Trophoblast cell (in vitro differentiated cells and primary cell): ENCODE measurements around the gene HNF1B.

Source experiments
- DNase-seq, 2 donors: peaks; one replicate each; pipeline ENCODE4 v3.0.0-alpha.2; 2016
- H2AFZ ChIP-seq: 2 replicates; pipeline ENCODE4 v1.6.1; 2013; ENCODE audit warnings: low read length, moderate library complexity, mild to moderate bottlenecking; ENCODE audit not compliant: insufficient read depth, poor library complexity
- H2AK5ac ChIP-seq: 2 replicates; pipeline ENCODE4 v1.6.1; 2013; ENCODE audit warnings: mild to moderate bottlenecking, low read length
- H2BK120ac ChIP-seq: 2 replicates; pipeline ENCODE4 v1.6.1; 2013; ENCODE audit warnings: low read length, mild to moderate bottlenecking, moderate library complexity; ENCODE audit not compliant: insufficient read depth, poor library complexity
- H2BK12ac ChIP-seq: 2 replicates; pipeline ENCODE4 v1.6.1; 2013; ENCODE audit warnings: mild to moderate bottlenecking, low read length, moderate library complexity
- H2BK5ac ChIP-seq: 2 replicates; pipeline ENCODE4 v1.6.1; 2013; ENCODE audit warnings: low read length, low read depth, moderate library complexity, mild to moderate bottlenecking; ENCODE audit not compliant: poor library complexity
- H3K14ac ChIP-seq: 2 replicates; pipeline ENCODE4 v1.6.1; 2013; ENCODE audit warnings: mild to moderate bottlenecking, low read length
- H3K18ac ChIP-seq: 2 replicates; pipeline ENCODE4 v1.6.1; 2013; ENCODE audit warnings: mild to moderate bottlenecking, low read length
- H3K23ac ChIP-seq: 2 replicates; pipeline ENCODE4 v1.6.1; 2013; ENCODE audit warnings: low read length
- H3K27ac ChIP-seq: 2 replicates; pipeline ENCODE4 v1.5.1; 2013; ENCODE audit warnings: low read depth, mild to moderate bottlenecking, inconsistent platforms, low read length, moderate library complexity
- H3K27me3 ChIP-seq: 2 replicates; pipeline ENCODE4 v1.6.1; 2013; ENCODE audit warnings: inconsistent platforms, mild to moderate bottlenecking, low read length, moderate library complexity; ENCODE audit not compliant: insufficient read depth
- H3K36me3 ChIP-seq, 2 experiments: 1 replicate in 1 of 2; 2 replicates in 1 of 2; pipeline ENCODE4 v1.6.1; 2013; ENCODE audit warnings: low read length in 2 of 2, mild to moderate bottlenecking in 2 of 2, moderate library complexity in 1 of 2; ENCODE audit not compliant: insufficient read depth in 2 of 2, control insufficient read depth in 1 of 2
- H3K4ac ChIP-seq: 2 replicates; pipeline ENCODE4 v1.6.1; 2013; ENCODE audit warnings: low read depth, mild to moderate bottlenecking, low read length, moderate library complexity
- H3K4me1 ChIP-seq, 2 experiments: 1 replicate in 1 of 2; 2 replicates in 1 of 2; pipeline ENCODE4 v1.6.1; 2013; ENCODE audit warnings: low read length in 2 of 2, mild to moderate bottlenecking in 2 of 2, moderate library complexity in 1 of 2; ENCODE audit not compliant: insufficient read depth in 2 of 2, control insufficient read depth in 1 of 2
- H3K4me2 ChIP-seq: 2 replicates; pipeline ENCODE4 v1.6.1; 2013; ENCODE audit warnings: inconsistent platforms, mild to moderate bottlenecking, low read length, moderate library complexity
- H3K4me3 ChIP-seq: 2 replicates; pipeline ENCODE4 v1.5.1; 2013; ENCODE audit warnings: mild to moderate bottlenecking, low read depth, low read length, inconsistent platforms
- H3K79me1 ChIP-seq: one replicate; pipeline ENCODE4 v1.6.1; 2013; ENCODE audit warnings: low read length
- H3K79me2 ChIP-seq: 2 replicates; pipeline ENCODE4 v1.6.1; 2013; ENCODE audit warnings: low read length, mild to moderate bottlenecking; ENCODE audit not compliant: control insufficient read depth, insufficient read depth, poor library complexity
- H3K9ac ChIP-seq: 2 replicates; pipeline ENCODE4 v1.6.1; 2013; ENCODE audit warnings: mild to moderate bottlenecking, low read length
- H3K9me3 ChIP-seq: 2 replicates; pipeline ENCODE4 v1.6.1; 2013; ENCODE audit warnings: low read depth, mild to moderate bottlenecking, control low read depth, inconsistent platforms, low read length; ENCODE audit not compliant: insufficient read depth
- H4K12ac ChIP-seq: 2 replicates; pipeline ENCODE4 v1.6.1; 2013; ENCODE audit warnings: low read depth, mild to moderate bottlenecking, low read length, moderate library complexity
- H4K8ac ChIP-seq: 2 replicates; pipeline ENCODE4 v1.6.1; 2013; ENCODE audit warnings: low read depth, mild to moderate bottlenecking, low read length, moderate library complexity
- H4K91ac ChIP-seq: one replicate; pipeline ENCODE4 v1.6.1; 2013; ENCODE audit warnings: low read depth, mild to moderate bottlenecking, low read length, moderate library complexity
- WGBS: extraction: QIAGEN DNeasy Blood & Tissue Kit; methylation state at CpG from one replicate; pipeline ENCODE4 v1.1.7; 2013; ENCODE audit warnings: missing lambda C conversion rate; ENCODE audit not compliant: insufficient read length, insufficient coverage; ENCODE audit errors: extremely low coverage; 5-methylcytosine and 5-hydroxymethylcytosine counted together

Gene HNF1B

GRCh38 chr17:37671028-37671823, 73.6 kb downstream of the HNF1B start:
- H3K79me1 ChIP-seq: no peaks in the 10 kb centered on the region
- no peak overlapping the region for H4K8ac ChIP-seq
- H3K9ac ChIP-seq: no peak overlapping the region
- H3K18ac ChIP-seq: no peak overlapping the region
- no peak overlapping the region for H3K4me2 ChIP-seq
- H3K4me3 ChIP-seq: no peak overlapping the region
- H2AFZ ChIP-seq: no peak overlapping the region
- no peaks in the 10 kb centered on the region for H3K36me3 ChIP-seq
- no CpG with 5 or more reads among the region's 9 CpGs for WGBS
- H3K4me1 ChIP-seq: no peaks in the 10 kb centered on the region
- no peak overlapping the region for H4K12ac ChIP-seq
- no peak overlapping the region for H2BK5ac ChIP-seq
- no peaks in the 10 kb centered on the region for H3K79me2 ChIP-seq
- H3K23ac ChIP-seq: no peak overlapping the region
- no peak overlapping the region for H2AK5ac ChIP-seq
- H3K27me3 ChIP-seq: no peaks in the 10 kb centered on the region
- no peak overlapping the region for H3K27ac ChIP-seq
- H2BK12ac ChIP-seq: no peak overlapping the region
- no peak overlapping the region for H2BK120ac ChIP-seq
- no peak for DNase-seq
- H4K91ac ChIP-seq: no peak overlapping the region
- no peak overlapping the region for H3K14ac ChIP-seq
- H3K4ac ChIP-seq: no peak overlapping the region
- H3K9me3 ChIP-seq: no peaks in the 10 kb centered on the region

- H3K79me2 ChIP-seq: no peaks in the 10 kb centered on the region
- no peaks in the 10 kb centered on the region for H3K27me3 ChIP-seq
- H3K4me2 ChIP-seq: no peak overlapping the region
- no peak overlapping the region for H3K9ac ChIP-seq
- H3K18ac ChIP-seq: no peak overlapping the region
- no peak overlapping the region for H2BK5ac ChIP-seq
- H4K8ac ChIP-seq: no peak overlapping the region
- no peaks in the 10 kb centered on the region for H3K36me3 ChIP-seq
- H2AK5ac ChIP-seq: no peak overlapping the region
- no peak overlapping the region for H2BK12ac ChIP-seq
- H4K12ac ChIP-seq: no peak overlapping the region
- H3K4me1 ChIP-seq: no peaks in the 10 kb centered on the region
- H4K91ac ChIP-seq: no peak overlapping the region
- H3K4me3 ChIP-seq: no peak overlapping the region
- H2AFZ ChIP-seq: no peak overlapping the region
- no peak overlapping the region for H3K4ac ChIP-seq
- no peaks in the 10 kb centered on the region for H3K79me1 ChIP-seq
- no peak overlapping the region for H3K14ac ChIP-seq
- no peak overlapping the region for H3K23ac ChIP-seq
- H3K9me3 ChIP-seq: no peaks in the 10 kb centered on the region
- WGBS: no CpG with 5 or more reads among the region's 1 CpG
- no peak for DNase-seq
- H2BK120ac ChIP-seq: no peak overlapping the region
- H3K27ac ChIP-seq: no peak overlapping the region
These were observed 77.8 kb downstream of the HNF1B start for GRCh38 chr17:37667039-37667438.

- Histone ChIP-seq H3K4me1 (no peaks in the 10 kb centered on the region), H3K4me2 (no peak overlapping the region), H3K79me1 (no peaks in the 10 kb centered on the region), H3K18ac (no peak overlapping the region), H2AFZ (no peak overlapping the region), H2BK12ac (no peak overlapping the region), H2BK5ac (no peak overlapping the region), H3K79me2 (no peaks in the 10 kb centered on the region), H3K9ac (no peak overlapping the region), H4K12ac (no peak overlapping the region), H3K27me3 (no peaks in the 10 kb centered on the region), H2AK5ac (no peak overlapping the region), H3K27ac (no peak overlapping the region), H3K4ac (no peak overlapping the region), H2BK120ac (no peak overlapping the region), H3K23ac (no peak overlapping the region), H3K36me3 (no peaks in the 10 kb centered on the region), H3K14ac (no peak overlapping the region), H4K8ac (no peak overlapping the region), H3K9me3 (no peaks in the 10 kb centered on the region), H4K91ac (no peak overlapping the region), H3K4me3 (no peak overlapping the region)
- WGBS: no CpG with 5 or more reads among the region's 3 CpGs
- no peak for DNase-seq
These were observed 80.6 kb downstream of the HNF1B start for GRCh38 chr17:37664214-37664613.

- no peak overlapping the region for H3K27ac ChIP-seq
- no peak overlapping the region for H3K18ac ChIP-seq
- H3K27me3 ChIP-seq: no peaks in the 10 kb centered on the region
- H2BK12ac ChIP-seq: no peak overlapping the region
- H4K91ac ChIP-seq: no peak overlapping the region
- H2AFZ ChIP-seq: no peak overlapping the region
- H3K4me2 ChIP-seq: no peak overlapping the region
- no peak overlapping the region for H4K12ac ChIP-seq
- no peak overlapping the region for H4K8ac ChIP-seq
- no peaks in the 10 kb centered on the region for H3K79me1 ChIP-seq
- no peak overlapping the region for H3K4me3 ChIP-seq
- H2BK5ac ChIP-seq: no peak overlapping the region
- H3K9me3 ChIP-seq: no peaks in the 10 kb centered on the region
- no peak overlapping the region for H3K23ac ChIP-seq
- no peak overlapping the region for H2AK5ac ChIP-seq
- no peak overlapping the region for H3K9ac ChIP-seq
- no peak overlapping the region for H3K14ac ChIP-seq
- DNase-seq: no peak
- no peak overlapping the region for H2BK120ac ChIP-seq
- H3K79me2 ChIP-seq: no peaks in the 10 kb centered on the region
- H3K4ac ChIP-seq: no peak overlapping the region
- no peaks in the 10 kb centered on the region for H3K36me3 ChIP-seq
- no CpG with 5 or more reads among the region's 4 CpGs for WGBS
- no peaks in the 10 kb centered on the region for H3K4me1 ChIP-seq
These were observed 82.5 kb downstream of the HNF1B start for GRCh38 chr17:37662353-37662752.
